ENCODE measurements around the gene CXCL12. TPM values are rescaled to one million over a fixed set of nuclear protein-coding genes. Genes with fewer than 3 reads are reported as not detected.

Gene CXCL12
- total RNA-seq, 1 donor from 2014 or later, result not detected

DNA sequence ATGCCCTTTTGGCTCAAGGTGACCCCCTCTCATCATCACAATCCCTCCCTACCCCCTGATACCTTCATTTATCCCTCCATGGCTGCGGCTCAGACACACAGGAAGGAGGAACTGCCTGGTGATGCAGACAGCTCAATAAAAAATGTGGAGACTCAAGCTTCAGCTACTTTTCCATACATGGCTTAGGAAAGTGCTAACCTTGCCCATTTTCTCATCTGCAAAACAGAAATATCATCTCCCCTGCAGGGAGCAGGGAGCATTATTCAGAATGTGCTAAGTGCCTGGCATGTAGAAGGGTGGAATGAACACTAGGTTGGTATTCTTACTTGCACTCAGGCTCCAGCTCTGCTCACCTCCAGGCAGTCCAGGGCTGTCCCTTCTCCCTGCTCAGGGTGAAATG, 23.8 kb downstream of the CXCL12 start:
- Mint-ChIP-seq H3K9me3 (no peaks in the 10 kb centered on the region), H3K36me3 (ENCODE audit: low read depth) (no peaks in the 10 kb centered on the region), H3K27ac (no peak overlapping the region), H3K4me1 (ENCODE audit: low read depth) (no peaks in the 10 kb centered on the region), H3K27me3 (ENCODE audit: insufficient read depth) (peaks cover 2% of the 10 kb centered on the region), H3K4me3 (no peak overlapping the region)
- intact Hi-C loops (cut with micrococcal nuclease), result no loop called here
- no peak for DNase-seq (ENCODE audit: low spot score)

DNA sequence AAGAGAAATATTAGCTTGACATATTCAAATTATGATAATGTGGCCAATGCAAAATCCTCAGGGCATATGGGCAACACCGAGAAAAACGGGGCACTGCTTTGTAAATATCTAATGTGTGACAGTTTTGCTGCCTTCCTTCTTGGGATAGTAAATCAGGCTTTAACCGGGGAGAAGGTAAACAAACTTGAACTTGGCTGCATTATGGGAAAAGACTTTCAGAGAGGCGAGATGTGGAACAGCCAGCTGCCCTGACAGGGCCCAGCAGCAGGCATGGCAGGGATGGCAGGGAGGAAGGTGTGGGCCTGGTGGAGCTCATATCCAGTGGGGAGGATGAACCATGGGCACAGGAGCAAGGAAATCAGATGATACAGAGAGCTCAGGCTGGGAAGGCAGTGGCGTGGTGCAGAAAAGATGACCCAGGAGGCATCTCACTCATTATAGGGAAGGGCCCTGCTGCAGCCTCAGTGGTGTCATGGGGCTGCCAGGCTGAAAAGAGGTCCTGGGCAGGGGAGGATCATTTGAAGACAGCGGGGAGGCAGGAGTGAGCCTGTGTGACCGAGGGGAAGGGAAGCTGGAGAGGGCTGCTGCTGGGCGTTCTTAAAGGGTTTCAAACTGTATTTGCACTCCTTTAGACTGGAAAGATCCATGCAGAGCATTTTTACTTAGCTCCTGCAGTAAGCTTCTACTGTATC, 26.7 kb downstream of the CXCL12 start:
- no peak for DNase-seq (ENCODE audit: low spot score)
- Mint-ChIP-seq H3K9me3 (no peaks in the 10 kb centered on the region), H3K27me3 (ENCODE audit: insufficient read depth) (no peaks in the 10 kb centered on the region), H3K27ac (no peak overlapping the region), H3K4me1 (ENCODE audit: low read depth) (no peaks in the 10 kb centered on the region), H3K4me3 (no peak overlapping the region), H3K36me3 (ENCODE audit: low read depth) (no peaks in the 10 kb centered on the region)
- intact Hi-C loops (cut with micrococcal nuclease), result no loop called here

DNA sequence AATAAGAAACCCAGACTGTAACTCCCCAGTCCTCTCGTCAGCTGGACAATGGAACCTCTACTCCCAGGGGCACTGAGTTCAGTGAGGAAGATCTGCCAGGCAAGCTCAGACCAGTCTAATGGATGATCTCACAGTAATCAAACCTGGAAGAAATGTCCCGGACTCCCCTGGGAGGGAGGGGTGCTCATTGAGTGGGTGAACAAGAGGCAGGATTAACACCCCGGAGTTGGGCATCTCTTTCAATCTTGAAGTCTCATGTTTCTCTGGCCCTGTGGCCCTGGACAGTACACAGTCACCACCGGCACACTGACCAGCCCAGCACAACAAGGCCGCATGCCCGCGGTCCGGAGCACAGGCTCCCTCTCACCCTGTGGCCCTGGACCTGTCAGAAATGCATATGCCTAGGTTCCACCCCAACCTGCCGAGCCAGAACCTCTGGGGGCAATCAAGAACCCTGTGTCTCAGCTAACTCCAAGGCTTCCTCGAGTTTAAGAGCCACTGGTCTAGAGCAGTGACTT, 27.8 kb downstream of the CXCL12 start:
- H3K9me3 Mint-ChIP-seq, result no peaks in the 10 kb centered on the region
- H3K27me3 Mint-ChIP-seq (ENCODE audit: insufficient read depth), result no peaks in the 10 kb centered on the region
- H3K4me3 Mint-ChIP-seq, result no peak overlapping the region
- H3K36me3 Mint-ChIP-seq (ENCODE audit: low read depth), result no peaks in the 10 kb centered on the region
- H3K27ac Mint-ChIP-seq, result no peak overlapping the region
- no peak for DNase-seq (ENCODE audit: low spot score)
- intact Hi-C loops (cut with micrococcal nuclease), result no loop called here
- H3K4me1 Mint-ChIP-seq (ENCODE audit: low read depth), result no peaks in the 10 kb centered on the region

DNA sequence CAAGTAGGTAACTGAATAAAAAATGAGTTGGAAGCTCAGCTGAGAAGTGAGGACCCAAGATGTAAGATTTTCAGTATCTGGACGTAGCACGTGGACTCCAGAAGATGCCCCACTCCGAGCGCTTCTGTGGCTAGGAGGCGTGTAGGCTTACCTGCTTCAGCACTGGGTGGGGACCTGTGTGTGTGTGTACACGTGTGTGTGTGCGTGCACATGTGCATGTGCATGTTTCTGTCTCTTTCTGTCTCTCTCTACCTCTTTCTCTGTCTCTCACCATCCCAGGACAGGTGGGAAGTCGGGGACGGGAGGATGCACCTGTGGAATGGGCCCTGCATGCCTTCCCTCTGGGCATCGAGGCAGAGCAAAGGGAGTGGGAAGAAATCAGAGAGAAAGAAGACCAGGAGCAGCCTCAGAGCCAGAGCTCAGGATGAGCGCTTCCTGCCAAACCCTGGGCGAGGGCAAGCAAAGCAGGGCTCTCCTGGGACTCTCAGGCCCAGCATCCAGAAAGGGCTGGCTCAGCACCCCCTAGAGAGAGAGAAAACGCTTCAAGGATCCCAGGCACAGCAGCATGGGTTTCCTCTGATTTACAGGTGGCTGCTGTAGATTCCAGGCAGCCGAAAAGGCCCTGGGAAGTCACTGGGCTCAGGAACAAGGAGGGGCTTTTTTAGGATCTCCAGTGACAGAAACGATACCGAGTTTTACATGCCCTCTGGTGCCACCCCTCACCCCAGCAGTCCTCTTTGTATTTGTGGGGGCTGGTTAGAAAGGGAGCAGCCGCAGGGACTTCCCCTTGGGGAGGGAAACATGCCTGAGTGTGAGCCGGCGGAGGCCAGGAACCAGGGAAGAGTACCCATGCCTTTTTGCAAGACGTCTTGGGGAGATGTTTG, 28.5 kb downstream of the CXCL12 start:
- Mint-ChIP-seq H3K4me3 (no peak overlapping the region), H3K4me1 (ENCODE audit: low read depth) (no peaks in the 10 kb centered on the region), H3K36me3 (ENCODE audit: low read depth) (no peaks in the 10 kb centered on the region), H3K9me3 (no peaks in the 10 kb centered on the region), H3K27me3 (ENCODE audit: insufficient read depth) (no peaks in the 10 kb centered on the region), H3K27ac (no peak overlapping the region)
- intact Hi-C loops (cut with micrococcal nuclease), result no loop called here
- DNase-seq (ENCODE audit: low spot score), result no peak

DNA sequence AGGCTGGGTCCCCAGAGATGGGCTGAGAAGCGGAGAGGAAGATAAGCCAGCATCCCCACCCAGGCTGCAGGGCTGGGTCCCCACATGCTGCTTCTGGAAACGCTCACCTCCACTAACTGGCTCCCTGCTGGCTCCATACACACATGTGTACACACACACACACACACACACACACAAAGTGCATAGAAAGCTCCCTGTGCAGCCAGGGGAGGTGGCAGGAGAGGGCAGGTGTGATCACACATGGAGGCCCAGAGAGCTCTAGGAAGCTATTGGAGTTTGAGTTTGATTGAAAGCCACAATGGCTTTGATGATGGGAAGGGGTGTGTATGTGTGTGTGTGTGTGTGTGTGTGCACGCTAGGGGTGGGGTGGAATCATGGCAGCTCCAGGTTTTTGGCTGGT, 29.3 kb downstream of the CXCL12 start:
- Mint-ChIP-seq H3K4me1 (ENCODE audit: low read depth) (no peaks in the 10 kb centered on the region), H3K27ac (no peak overlapping the region), H3K9me3 (no peaks in the 10 kb centered on the region), H3K36me3 (ENCODE audit: low read depth) (no peaks in the 10 kb centered on the region), H3K27me3 (ENCODE audit: insufficient read depth) (no peaks in the 10 kb centered on the region), H3K4me3 (no peak overlapping the region)
- no peak for DNase-seq (ENCODE audit: low spot score)
- intact Hi-C loops (cut with micrococcal nuclease), result no loop called here

DNA sequence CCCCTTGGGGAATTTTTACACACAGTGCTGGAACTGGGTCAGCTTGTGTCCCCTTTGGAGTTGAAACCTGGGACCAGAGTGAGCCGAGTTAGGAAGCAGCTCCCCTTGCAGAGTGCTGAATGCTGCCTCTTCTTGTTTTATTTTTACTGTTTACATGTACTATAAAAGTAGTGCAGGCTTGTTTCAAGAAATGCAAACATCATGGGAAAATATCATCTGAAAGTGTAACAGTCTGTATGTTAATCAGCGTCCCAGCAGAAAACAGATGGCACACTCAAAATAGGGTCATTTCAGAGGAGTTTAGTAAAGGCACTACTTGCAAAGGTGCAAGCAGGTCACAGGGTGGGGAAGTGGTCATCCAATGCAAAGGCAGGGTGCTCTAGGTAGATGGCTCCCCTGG, 30.1 kb downstream of the CXCL12 start:
- H3K4me3 Mint-ChIP-seq, result no peak overlapping the region
- no peaks in the 10 kb centered on the region for H3K4me1 Mint-ChIP-seq (ENCODE audit: low read depth)
- no peak overlapping the region for H3K27ac Mint-ChIP-seq
- DNase-seq (ENCODE audit: low spot score), result no peak
- no peaks in the 10 kb centered on the region for H3K9me3 Mint-ChIP-seq
- no peaks in the 10 kb centered on the region for H3K27me3 Mint-ChIP-seq (ENCODE audit: insufficient read depth)
- intact Hi-C loops (cut with micrococcal nuclease), result no loop called here
- no peaks in the 10 kb centered on the region for H3K36me3 Mint-ChIP-seq (ENCODE audit: low read depth)

DNA sequence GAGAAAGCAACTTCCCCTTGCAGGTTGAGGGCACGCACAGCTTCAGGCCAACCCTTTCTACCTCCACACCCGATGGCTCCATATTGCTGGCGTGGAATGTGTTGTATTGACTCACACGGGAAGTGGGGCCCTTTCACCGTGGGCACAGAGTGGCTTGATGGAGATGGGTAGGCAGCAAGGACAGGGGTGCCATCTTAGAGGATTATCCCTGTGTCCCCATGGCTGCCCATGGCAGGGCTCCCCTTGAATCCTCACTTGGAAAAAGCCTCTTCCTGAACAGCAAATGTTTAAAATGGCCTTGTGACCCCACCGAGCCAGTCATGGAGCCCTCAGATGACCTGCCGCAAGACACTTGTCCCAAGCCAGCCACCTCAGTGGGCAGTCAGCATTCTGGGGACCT, 31.2 kb downstream of the CXCL12 start:
- Mint-ChIP-seq H3K27me3 (ENCODE audit: insufficient read depth) (no peaks in the 10 kb centered on the region), H3K9me3 (no peaks in the 10 kb centered on the region), H3K4me3 (no peak overlapping the region), H3K36me3 (ENCODE audit: low read depth) (no peaks in the 10 kb centered on the region), H3K4me1 (ENCODE audit: low read depth) (no peaks in the 10 kb centered on the region), H3K27ac (no peak overlapping the region)
- no peak for DNase-seq (ENCODE audit: low spot score)
- intact Hi-C loops (cut with micrococcal nuclease), result no loop called here

DNA sequence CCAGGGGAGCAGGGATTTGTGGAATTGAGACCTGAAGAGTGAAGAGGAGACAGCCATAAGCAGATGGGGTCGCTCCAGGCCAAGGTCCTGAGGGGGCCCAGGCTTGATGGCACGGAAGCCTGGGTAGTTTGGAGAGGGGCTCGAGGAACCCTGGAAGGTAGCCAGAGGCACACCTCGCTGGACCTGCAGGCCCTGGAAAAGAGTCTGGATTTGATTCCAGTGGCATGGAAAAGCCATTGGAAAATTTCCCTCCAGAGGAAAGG, 31.8 kb downstream of the CXCL12 start:
- Mint-ChIP-seq H3K4me1 (ENCODE audit: low read depth) (no peaks in the 10 kb centered on the region), H3K36me3 (ENCODE audit: low read depth) (no peaks in the 10 kb centered on the region), H3K9me3 (no peaks in the 10 kb centered on the region), H3K27me3 (ENCODE audit: insufficient read depth) (no peaks in the 10 kb centered on the region), H3K4me3 (no peak overlapping the region), H3K27ac (no peak overlapping the region)
- DNase-seq (ENCODE audit: low spot score), result no peak
- intact Hi-C loops (cut with micrococcal nuclease), result no loop called here

DNA sequence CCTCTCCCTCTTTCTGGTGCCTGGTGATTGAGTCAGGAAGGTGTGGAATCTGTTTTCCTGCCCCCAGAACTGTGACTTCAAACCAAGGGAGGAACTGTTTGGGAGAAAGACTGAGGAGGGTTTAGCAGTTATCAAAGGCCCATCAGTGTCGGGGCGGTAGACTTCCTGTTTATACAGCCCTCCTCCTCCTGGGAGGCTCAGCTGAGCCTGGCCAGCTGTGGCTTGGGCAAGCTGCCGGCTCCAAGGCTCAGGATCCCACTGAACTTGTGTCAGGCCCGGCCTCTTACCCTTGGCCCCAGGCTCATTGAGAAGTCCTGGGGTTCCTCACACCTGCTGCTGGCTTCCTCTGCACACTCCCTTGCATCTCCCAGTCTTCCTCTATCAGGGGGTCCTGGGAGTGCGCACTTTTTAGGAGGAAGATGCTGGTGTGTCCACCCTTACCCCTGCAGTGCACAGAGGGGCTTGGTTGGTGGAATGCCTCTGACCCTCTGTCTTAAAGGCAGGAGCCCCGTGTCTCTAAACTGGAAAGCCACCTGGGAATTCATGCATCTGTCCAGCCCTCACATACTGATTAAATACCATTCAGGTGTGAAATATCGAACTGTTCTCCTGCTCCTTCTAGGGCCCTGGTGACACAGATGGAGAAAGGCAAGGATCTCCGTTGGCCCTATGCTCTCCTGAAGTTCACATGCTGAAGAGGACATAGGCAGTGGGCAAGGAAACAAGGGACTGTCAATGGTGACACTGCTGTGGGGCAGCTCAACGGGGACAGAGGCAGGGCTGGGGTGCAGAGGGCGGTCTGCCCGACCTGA, 32.4 kb downstream of the CXCL12 start:
- no peaks in the 10 kb centered on the region for H3K4me1 Mint-ChIP-seq (ENCODE audit: low read depth)
- no peak for DNase-seq (ENCODE audit: low spot score)
- no peaks in the 10 kb centered on the region for H3K9me3 Mint-ChIP-seq
- H3K4me3 Mint-ChIP-seq, result no peak overlapping the region
- intact Hi-C loops (cut with micrococcal nuclease), result no loop called here
- H3K27me3 Mint-ChIP-seq (ENCODE audit: insufficient read depth), result no peaks in the 10 kb centered on the region
- H3K36me3 Mint-ChIP-seq (ENCODE audit: low read depth), result no peaks in the 10 kb centered on the region
- no peak overlapping the region for H3K27ac Mint-ChIP-seq

DNA sequence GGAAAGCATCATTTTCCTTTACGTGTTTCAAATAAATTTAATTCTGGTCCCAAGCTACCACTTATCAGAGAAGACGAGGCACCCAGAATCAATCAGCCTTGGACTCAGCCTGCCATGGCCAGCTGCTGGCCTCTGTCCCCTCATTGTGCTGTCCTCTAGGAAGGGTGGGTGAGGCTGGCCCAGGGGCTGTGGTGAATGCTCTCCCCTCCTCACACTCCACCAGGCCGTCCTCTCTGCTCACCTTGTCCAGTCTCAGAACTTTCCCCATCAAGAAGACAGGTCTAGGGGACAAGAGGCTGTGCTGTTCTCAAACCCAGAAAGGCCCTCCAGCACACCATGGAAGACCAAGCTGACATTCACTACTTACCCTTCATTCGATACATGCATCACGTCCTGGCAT, 36.4 kb downstream of the CXCL12 start:
- intact Hi-C loops (cut with micrococcal nuclease), result no loop called here
- DNase-seq (ENCODE audit: low spot score), result no peak
- Mint-ChIP-seq H3K36me3 (ENCODE audit: low read depth) (no peaks in the 10 kb centered on the region), H3K9me3 (no peaks in the 10 kb centered on the region), H3K27ac (no peak overlapping the region), H3K4me1 (ENCODE audit: low read depth) (no peaks in the 10 kb centered on the region), H3K4me3 (no peak overlapping the region), H3K27me3 (ENCODE audit: insufficient read depth) (no peaks in the 10 kb centered on the region)

DNA sequence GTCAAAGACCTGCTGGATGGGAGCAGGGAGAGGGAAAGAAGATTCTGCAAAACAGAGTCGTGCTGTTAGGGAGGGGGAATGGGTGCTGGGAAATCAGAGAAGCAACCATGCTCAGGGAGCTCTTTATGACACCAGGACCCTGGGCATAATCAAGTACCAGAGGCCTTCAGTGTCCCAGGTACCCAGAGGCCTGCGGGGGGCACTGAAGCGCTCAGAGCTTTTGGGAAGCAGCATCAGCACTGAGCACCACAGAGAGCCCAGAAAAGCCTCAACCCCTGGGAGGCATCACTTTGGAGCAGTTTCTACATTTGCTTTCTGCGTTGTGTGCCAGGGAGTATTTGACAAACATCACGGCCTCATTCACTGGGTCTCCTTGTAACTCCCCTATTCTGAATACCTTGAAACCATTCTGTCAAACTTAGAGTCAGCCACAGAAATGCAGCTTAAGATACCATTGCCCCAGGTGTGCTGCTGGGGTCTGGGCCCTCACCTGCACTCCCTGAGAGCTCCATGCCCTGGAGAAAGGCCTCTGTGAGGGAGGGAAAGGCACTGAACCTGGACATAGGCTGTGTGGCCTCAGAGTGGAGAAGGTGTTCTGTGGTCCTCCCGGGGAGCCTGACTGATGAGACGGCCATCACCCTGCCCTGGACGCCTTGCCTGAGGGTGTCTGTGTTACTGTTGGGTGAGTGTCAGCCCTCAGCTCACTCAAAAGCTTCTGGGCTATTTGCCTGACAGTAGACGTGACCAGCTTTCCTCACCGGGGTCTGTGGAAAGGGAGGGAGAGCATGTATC, 37.1 kb downstream of the CXCL12 start:
- H3K27me3 Mint-ChIP-seq (ENCODE audit: insufficient read depth), result no peaks in the 10 kb centered on the region
- DNase-seq (ENCODE audit: low spot score), result no peak
- H3K36me3 Mint-ChIP-seq (ENCODE audit: low read depth), result no peaks in the 10 kb centered on the region
- H3K27ac Mint-ChIP-seq, result no peak overlapping the region
- H3K9me3 Mint-ChIP-seq, result no peaks in the 10 kb centered on the region
- intact Hi-C loops (cut with micrococcal nuclease), result no loop called here
- no peak overlapping the region for H3K4me3 Mint-ChIP-seq
- H3K4me1 Mint-ChIP-seq (ENCODE audit: low read depth), result no peaks in the 10 kb centered on the region

DNA sequence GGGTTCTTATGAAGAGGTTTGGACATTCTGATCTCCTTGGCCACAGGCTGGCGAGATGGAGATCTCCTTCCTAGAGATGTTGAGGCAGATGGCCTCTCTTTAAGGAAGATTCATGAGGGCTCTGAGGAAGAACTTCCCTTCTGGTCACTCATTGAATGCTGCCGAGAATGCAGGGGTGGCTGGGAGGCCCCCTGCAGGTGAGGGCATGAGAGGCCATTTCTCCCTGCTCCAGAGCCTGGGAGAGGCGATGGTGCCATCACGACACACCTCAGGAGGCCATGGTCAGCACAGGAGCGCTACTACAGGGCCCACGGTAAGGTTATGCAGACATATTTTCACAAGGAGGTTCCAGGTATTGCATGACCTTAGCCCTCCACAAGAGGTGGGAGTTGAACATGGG, 40.2 kb downstream of the CXCL12 start:
- intact Hi-C loops (cut with micrococcal nuclease), result no loop called here
- no peaks in the 10 kb centered on the region for H3K9me3 Mint-ChIP-seq
- no peak overlapping the region for H3K4me3 Mint-ChIP-seq
- DNase-seq (ENCODE audit: low spot score), result no peak
- H3K4me1 Mint-ChIP-seq (ENCODE audit: low read depth), result no peaks in the 10 kb centered on the region
- H3K27ac Mint-ChIP-seq, result no peak overlapping the region
- no peaks in the 10 kb centered on the region for H3K27me3 Mint-ChIP-seq (ENCODE audit: insufficient read depth)
- no peaks in the 10 kb centered on the region for H3K36me3 Mint-ChIP-seq (ENCODE audit: low read depth)
